OCI-LY3 (cell line): Measurements from ENCODE around the gene BRSK2.

Source experiments
- H2AFZ ChIP-seq: fragments of 200-600, 300-600 bp; shearing (Covaris generic); 2 replicates; pipeline ENCODE4 v1.6.0; 2014; ENCODE audit warnings: antibody characterized with exemption, low read depth, low read length
- H3K27ac ChIP-seq: fragments of 200-600, 300-600 bp; sonication (generic); 2 replicates; pipeline ENCODE4 v1.5.1; 2014; ENCODE audit warnings: mild to moderate bottlenecking, low read length, moderate library complexity, mixed read lengths
- H3K27me3 ChIP-seq: fragments of 200-600, 300-600 bp; sonication (generic); 2 replicates; pipeline ENCODE4 v1.6.1; 2014; ENCODE audit warnings: low read depth, low read length, mixed read lengths
- H3K36me3 ChIP-seq: fragments of 200-600, 300-600 bp; sonication (generic); replicated peaks from 2 replicates; pipeline ENCODE3; 2014; ENCODE audit warnings: low read depth, low read length, mixed read lengths
- H3K4me1 ChIP-seq: fragments of 300-600, 200-600 bp; sonication (generic); 2 replicates; pipeline ENCODE4 v1.6.1; 2014; ENCODE audit warnings: low read length, mixed read lengths
- H3K4me2 ChIP-seq: fragments of 200-600, 300-600 bp; sonication (generic); 2 replicates; pipeline ENCODE4 v1.6.1; 2014; ENCODE audit warnings: low read length, mixed read lengths
- H3K4me3 ChIP-seq: fragments of 300-600, 200-600 bp; sonication (generic); 2 replicates; pipeline ENCODE4 v1.5.1; 2014; ENCODE audit warnings: antibody characterized with exemption, mild to moderate bottlenecking, low read length, moderate library complexity
- H3K79me2 ChIP-seq: fragments of 300-600, 200-600 bp; shearing (Covaris generic); 2 replicates; pipeline ENCODE4 v1.6.1; 2014; ENCODE audit warnings: mild to moderate bottlenecking, low read length, mixed read lengths
- H3K9ac ChIP-seq: fragments of 300-600, 200-600 bp; shearing (Covaris generic); 2 replicates; pipeline ENCODE4 v1.6.0; 2014; ENCODE audit warnings: mild to moderate bottlenecking, low read length, moderate library complexity
- H3K9me3 ChIP-seq: fragments of 200-600, 300-600 bp; shearing (Covaris generic); 2 replicates; pipeline ENCODE4 v1.6.1; 2014; ENCODE audit warnings: low read length, mixed read lengths; ENCODE audit not compliant: insufficient read depth
- H4K20me1 ChIP-seq: fragments of 200-600, 300-600 bp; sonication (generic); 2 replicates; pipeline ENCODE4 v1.6.1; 2016; ENCODE audit warnings: low read length, mixed read lengths; ENCODE audit not compliant: insufficient read depth
- CTCF ChIP-seq: fragments of 200-600, 300-600 bp; sonication (generic); IDR thresholded peaks from 2 replicates; pipeline ENCODE4 v1.5.1; 2014; ENCODE audit warnings: antibody characterized with exemption, low read length, low read depth
- EZH2phosphoT487 ChIP-seq: fragments of 200-600 bp; shearing (Covaris generic); IDR thresholded peaks from 2 replicates; pipeline ENCODE4 v1.6.1; 2018; ENCODE audit warnings: antibody characterized with exemption, mixed run types, low read depth

BRSK2 gene

GRCh38 chr11:1469287-1469910 lies 79.7 kb downstream of the BRSK2 start:
- Histone ChIP-seq H4K20me1 (no peaks in the 10 kb centered on the region), H2AFZ (no peak overlapping the region), H3K4me3 (no peak overlapping the region), H3K9ac (no peak overlapping the region), H3K27ac (no peak overlapping the region), H3K9me3 (no peaks in the 10 kb centered on the region), H3K4me2 (no peak overlapping the region), H3K36me3 (no peaks in the 10 kb centered on the region), H3K27me3 (no peaks in the 10 kb centered on the region), H3K79me2 (no peaks in the 10 kb centered on the region), H3K4me1 (no peaks in the 10 kb centered on the region)
- TF ChIP-seq EZH2phosphoT487 = no peak
- no peak for TF ChIP-seq CTCF

- Histone ChIP-seq H3K9me3 (no peaks in the 10 kb centered on the region), H3K9ac (no peak overlapping the region), H3K79me2 (no peaks in the 10 kb centered on the region)
Observed at GRCh38 chr11:1469911-1470680, 80.4 kb downstream of the BRSK2 start.

GRCh38 chr11:1470681-1471611 lies 81.2 kb downstream of the BRSK2 start:
- Histone ChIP-seq H4K20me1 (no peaks in the 10 kb centered on the region), H3K9me3 (no peaks in the 10 kb centered on the region), H3K27me3 (no peaks in the 10 kb centered on the region), H3K79me2 (no peaks in the 10 kb centered on the region), H3K36me3 (no peaks in the 10 kb centered on the region), H3K9ac (no peak overlapping the region), H3K4me1 (no peaks in the 10 kb centered on the region), H3K4me3 (no peak overlapping the region), H3K27ac (no peak overlapping the region), H3K4me2 (no peak overlapping the region), H2AFZ (no peak overlapping the region)
- TF ChIP-seq CTCF (no peak), EZH2phosphoT487 (no peak)

More at GRCh38 chr11:1469911-1470680, 80.4 kb downstream of the BRSK2 start:
- no peak overlapping the region for H3K4me2 ChIP-seq
- no peaks in the 10 kb centered on the region for H3K4me1 ChIP-seq
- TF ChIP-seq CTCF (no peak), EZH2phosphoT487 (no peak)
- H3K27me3 ChIP-seq = no peaks in the 10 kb centered on the region
- H2AFZ ChIP-seq = no peak overlapping the region
- no peak overlapping the region for H3K4me3 ChIP-seq
- H3K36me3 ChIP-seq = no peaks in the 10 kb centered on the region
- H4K20me1 ChIP-seq = no peaks in the 10 kb centered on the region
- no peak overlapping the region for H3K27ac ChIP-seq

GRCh38 chr11:1471736-1472135 lies 82.0 kb downstream of the BRSK2 start:
- TF ChIP-seq EZH2phosphoT487 = no peak
- TF ChIP-seq CTCF = no peak
- Histone ChIP-seq H3K27ac (no peak overlapping the region), H3K27me3 (no peaks in the 10 kb centered on the region), H3K4me3 (no peak overlapping the region), H3K9me3 (no peaks in the 10 kb centered on the region), H2AFZ (no peak overlapping the region), H3K4me1 (no peaks in the 10 kb centered on the region), H4K20me1 (no peaks in the 10 kb centered on the region), H3K4me2 (no peak overlapping the region), H3K9ac (no peak overlapping the region), H3K36me3 (no peaks in the 10 kb centered on the region), H3K79me2 (no peaks in the 10 kb centered on the region)
